Sigmoid colon (tissue), 7 donors: ENCODE data around the gene GSTP1. TPM values are rescaled to one million over a fixed set of nuclear protein-coding genes. Genes with fewer than 3 reads are reported as not detected.
A peak's percentile ranks its signal among the peaks of the same experiment; 100 is the strongest.

Experiments used
- DNase-seq: peaks from one replicate; pipeline ENCODE4 v3.0.0-alpha.2; 2019
- H3K27ac ChIP-seq, 4 donors: fragments of 200-600 bp; sonication (generic); one replicate each; pipeline ENCODE4 v1.5.1; 2016 to 2019; ENCODE audit warnings: mild to moderate bottlenecking in 1 of 4
- H3K27me3 ChIP-seq, 3 donors: fragments of 200-600 bp; sonication (generic); one replicate each; pipeline ENCODE4 v1.5.1; 2019; ENCODE audit warnings: mild to moderate bottlenecking in 1 of 3
- H3K36me3 ChIP-seq, 4 donors: fragments of 200-600 bp; sonication (generic); one replicate each; pipeline ENCODE4 v1.5.1; 2016 to 2019
- H3K4me1 ChIP-seq, 4 donors: fragments of 200-600 bp; sonication (generic); one replicate each; pipeline ENCODE4 v1.5.1; 2017 to 2019
- H3K4me3 ChIP-seq, 4 donors: fragments of 200-600 bp; sonication (generic); one replicate each; pipeline ENCODE4 v1.5.1; 2017 to 2019; ENCODE audit warnings: mild to moderate bottlenecking in 2 of 4, moderate library complexity in 1 of 4
- H3K9me3 ChIP-seq, 4 donors: fragments of 200-600 bp in 3 of 4; sonication (generic) in 3 of 4; one replicate each; pipeline versions ENCODE4 v1.5.1 to v1.6.1; 2013 to 2019
- CTCF ChIP-seq, 4 experiments: fragments of 450-650 bp in 3 of 4; fragments of 200-600 bp in 1 of 4; IDR thresholded peaks; one replicate each; pipeline ENCODE4 v1.5.1; 2016 to 2019; ENCODE audit warnings: antibody characterized with exemption in 4 of 4, mild to moderate bottlenecking in 3 of 4, moderate library complexity in 2 of 4
- EP300 ChIP-seq, 4 donors: sonication (generic); formaldehyde crosslinking; IDR thresholded peaks; one replicate each; pipeline ENCODE4 v1.6.1; 2017; ENCODE audit warnings: antibody characterized with exemption in 4 of 4
- POLR2A ChIP-seq, 2 donors: fragments of 450-650 bp; IDR thresholded peaks; one replicate each; pipeline ENCODE4 v1.6.1; 2016; ENCODE audit warnings: antibody characterized with exemption in 2 of 2, mild to moderate bottlenecking in 2 of 2, moderate library complexity in 2 of 2
- POLR2AphosphoS5 ChIP-seq, 4 donors: sonication (generic); formaldehyde crosslinking; IDR thresholded peaks; one replicate each; pipeline ENCODE4 v1.6.1; 2017; ENCODE audit warnings: antibody characterized with exemption in 4 of 4
- WGBS, 2 donors: extraction: QIAGEN DNeasy Blood & Tissue Kit; methylation state at CpG; one replicate each; pipeline ENCODE4 v1.1.7; 2013; 5-methylcytosine and 5-hydroxymethylcytosine counted together
- intact Hi-C: fragments of 100-400 bp; cut with DNase I; formaldehyde crosslinking; loops from one replicate; pipeline ENCODE4 v1.15.1; 2023
- polyA plus RNA-seq, 3 donors: library from polyadenylated mRNA; stranded (reverse); fragments of 200-250 nt; gene quantifications; one replicate each; pipeline ENCODE4 v1.2.3, GENCODE V29; 2013
- total RNA-seq, 4 donors: library from RNA; depleted of rRNA; stranded (reverse); fragments of >200 nt; gene quantifications; one replicate each; pipeline ENCODE4 v1.1.0, GENCODE V29; 2016
- donor health status: healthy with polysubstance abuse.
- donor health status: Bipolar disorder and iron deficiency.
- donor health status: healthy.

The GSTP1 gene
- total and polyA plus RNA-seq, 7 donors: 349 to 717 (median 584) TPM

- peak; percentile 40 for DNase-seq
- Histone ChIP-seq H3K4me3 (no peak overlapping the region), H3K36me3 (no peaks in the 10 kb centered on the region), H3K27ac (no peak overlapping the region), H3K9me3 (no peaks in the 10 kb centered on the region), H3K4me1 (no peaks in the 10 kb centered on the region), H3K27me3 (no peaks in the 10 kb centered on the region)
- intact Hi-C loops: no loop called here
- WGBS, 2 donors: 84 to 92% methylated on average over 10 of the region's 10 CpGs
- TF ChIP-seq CTCF (IDR thresholded peaks at IDR 0.05) (no peak), POLR2A (IDR thresholded peaks at IDR 0.05) (no peak), EP300 (IDR thresholded peaks at IDR 0.05) (no peak), POLR2AphosphoS5 (IDR thresholded peaks at IDR 0.05) (no peak)
Observed at GRCh38 chr11:67538823-67539505, 44.6 kb upstream of the GSTP1 start.

DNA sequence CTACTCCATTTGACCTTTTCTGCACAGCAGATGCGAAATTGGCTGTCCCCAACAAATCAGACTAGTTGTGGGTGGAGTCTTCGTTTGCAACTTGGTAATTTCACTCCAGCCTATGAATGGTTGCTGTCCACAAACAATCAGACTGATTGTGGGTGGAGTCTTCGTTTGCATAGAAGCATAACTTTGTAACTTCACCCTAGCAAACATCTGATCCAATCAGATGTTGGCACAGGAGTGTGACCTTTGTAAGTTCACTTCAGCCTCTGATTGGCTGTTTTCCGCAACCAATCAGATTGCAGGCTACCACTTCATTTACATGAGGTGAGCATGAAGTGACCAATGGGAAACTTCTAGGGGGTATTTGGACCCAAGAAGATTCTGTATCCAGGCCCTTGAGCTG is 44.1 kb upstream of the GSTP1 start:
- H3K36me3 ChIP-seq: no peaks in the 10 kb centered on the region
- intact Hi-C loops: no loop called here
- no peak overlapping the region for H3K4me3 ChIP-seq
- no peaks in the 10 kb centered on the region for H3K9me3 ChIP-seq
- DNase-seq: peak; percentile 4
- TF ChIP-seq POLR2A (IDR thresholded peaks at IDR 0.05) (no peak), POLR2AphosphoS5 (IDR thresholded peaks at IDR 0.05) (no peak), CTCF (IDR thresholded peaks at IDR 0.05) (no peak), EP300 (IDR thresholded peaks at IDR 0.05) (no peak)
- WGBS, 2 donors: 54 to 80% methylated on average over 4 of the region's 4 CpGs
- H3K27ac ChIP-seq: no peak overlapping the region
- no peaks in the 10 kb centered on the region for H3K4me1 ChIP-seq
- no peaks in the 10 kb centered on the region for H3K27me3 ChIP-seq

DNA sequence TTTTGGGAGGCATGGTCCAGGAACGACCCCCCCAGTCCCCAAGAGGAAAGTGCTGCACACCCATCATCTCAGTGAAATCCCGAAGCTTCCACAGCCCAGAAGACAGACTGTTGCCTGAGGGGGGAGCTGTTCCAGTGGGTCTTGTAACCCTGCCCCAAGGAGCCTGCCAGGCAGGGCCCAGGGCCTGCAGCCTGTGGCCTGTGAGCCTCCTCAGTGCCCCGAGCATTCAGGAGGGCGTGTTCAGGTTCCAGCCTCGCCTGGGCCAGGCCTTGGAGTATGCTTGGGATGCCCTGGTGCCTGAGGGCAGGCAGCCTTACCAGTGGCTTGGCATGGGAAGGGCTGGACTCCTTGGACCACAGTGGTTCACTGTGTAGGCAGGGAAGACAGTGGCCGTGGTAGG is 42.4 kb upstream of the GSTP1 start:
- no peak overlapping the region for H3K4me3 ChIP-seq
- no peak for DNase-seq
- H3K27ac ChIP-seq: no peak overlapping the region
- H3K27me3 ChIP-seq: no peaks in the 10 kb centered on the region
- no peaks in the 10 kb centered on the region for H3K36me3 ChIP-seq
- no peaks in the 10 kb centered on the region for H3K4me1 ChIP-seq
- no peak for TF ChIP-seq POLR2AphosphoS5 (IDR thresholded peaks at IDR 0.05)
- no peak for TF ChIP-seq CTCF (IDR thresholded peaks at IDR 0.05)
- TF ChIP-seq POLR2A (IDR thresholded peaks at IDR 0.05): no peak
- TF ChIP-seq EP300 (IDR thresholded peaks at IDR 0.05): no peak
- WGBS, 2 donors: 63 to 88% methylated on average over 6 of the region's 6 CpGs
- intact Hi-C loops: no loop called here
- H3K9me3 ChIP-seq: no peaks in the 10 kb centered on the region

- no peaks in the 10 kb centered on the region for H3K4me1 ChIP-seq
Observed at GRCh38 chr11:67542169-67542568, 41.4 kb upstream of the GSTP1 start.

DNA sequence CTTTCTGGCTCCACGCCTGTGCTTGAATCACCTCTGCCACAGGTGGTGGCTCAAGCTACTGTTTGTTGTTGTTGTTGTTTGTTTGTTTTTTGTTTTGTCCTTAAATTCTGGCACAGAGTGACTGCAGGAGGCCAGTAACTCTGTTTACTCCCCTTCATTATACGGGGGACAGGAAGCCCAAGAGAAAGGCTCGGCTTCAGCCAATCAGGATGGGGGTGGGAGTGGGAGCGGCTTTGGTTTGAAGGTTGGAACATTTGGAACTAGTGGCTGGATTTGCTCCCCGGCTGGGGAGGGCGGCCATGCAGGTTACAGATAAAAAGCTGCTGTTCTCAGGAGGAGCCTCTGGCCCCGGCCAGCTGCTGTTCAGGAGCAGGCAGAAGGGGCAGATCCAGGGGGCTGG is 40.6 kb upstream of the GSTP1 start:
- TF ChIP-seq EP300 (IDR thresholded peaks at IDR 0.05): no peak
- TF ChIP-seq POLR2A (IDR thresholded peaks at IDR 0.05): no peak
- TF ChIP-seq POLR2AphosphoS5 (IDR thresholded peaks at IDR 0.05): no peak
- no peak for TF ChIP-seq CTCF (IDR thresholded peaks at IDR 0.05)
- Histone ChIP-seq H3K27ac (no peak overlapping the region), H3K36me3 (no peaks in the 10 kb centered on the region), H3K27me3 (no peaks in the 10 kb centered on the region), H3K9me3 (no peaks in the 10 kb centered on the region), H3K4me3 (no peak overlapping the region), H3K4me1 (no peaks in the 10 kb centered on the region)
- WGBS, 2 donors: 34 to 59% methylated on average over 7 of the region's 7 CpGs
- DNase-seq: no peak
- intact Hi-C loops: no loop called here

More at GRCh38 chr11:67542169-67542568, 41.4 kb upstream of the GSTP1 start:
- 67 to 69% methylated on average over 3 of the region's 3 CpGs for WGBS, 2 donors
- intact Hi-C loops: no loop called here
- no peaks in the 10 kb centered on the region for H3K27me3 ChIP-seq
- DNase-seq: no peak
- TF ChIP-seq POLR2AphosphoS5 (IDR thresholded peaks at IDR 0.05) (no peak), POLR2A (IDR thresholded peaks at IDR 0.05) (no peak)
- H3K36me3 ChIP-seq: no peaks in the 10 kb centered on the region
- no peak overlapping the region for H3K4me3 ChIP-seq
- H3K9me3 ChIP-seq: no peaks in the 10 kb centered on the region
- H3K27ac ChIP-seq: no peak overlapping the region
